B cell (primary cell): Measurements from ENCODE around the gene CBX2. TPM values are rescaled to one million over a fixed set of nuclear protein-coding genes. Genes with fewer than 3 reads are reported as not detected.

ENCODE experiments used
- ATAC-seq: fragments of 200-7000 bp; cut with Tn5 transposase; one replicate; pipeline ENCODE4 v1.10.0; 2021; ENCODE audit warnings: low read depth, mild to moderate bottlenecking, moderate number of reproducible peaks, moderate library complexity
- CTCF ChIA-PET: fragments of 350-600 bp; sonication (Branson Sonifier 250); formaldehyde crosslinking; loops from one replicate; lab custom pipeline; 2021; ENCODE audit warnings: antibody characterized with exemption, inconsistent platforms; lab: Charles Lee
- POLR2A ChIA-PET: fragments of 350-600 bp; sonication (Branson Sonifier 250); formaldehyde crosslinking; loops from one replicate; lab custom pipeline; 2021; ENCODE audit warnings: antibody characterized with exemption; lab: Charles Lee
- DNase-seq: peaks from one replicate; pipeline ENCODE4 v3.0.0; 2013
- H2AFZ ChIP-seq: 2 replicates; pipeline ENCODE4 v1.6.1; 2012; ENCODE audit warnings: mild to moderate bottlenecking, low read depth, low read length; ENCODE audit not compliant: insufficient read depth, poor library complexity, severe bottlenecking
- H3K27ac ChIP-seq, 2 donors: 1 replicate in 1 of 2; 2 replicates in 1 of 2; pipeline ENCODE4 v1.5.1; 2012 to 2013; ENCODE audit warnings: low read length in 2 of 2, mild to moderate bottlenecking in 2 of 2, moderate library complexity in 1 of 2
- H3K27me3 ChIP-seq, 4 experiments: fragments of 200-600 bp in 1 of 4; sonication (generic) in 1 of 4; replicated peaks in 1 of 4; 1 replicate in 2 of 4; 2 replicates in 2 of 4; pipeline versions ENCODE4 v1.6.1 to v1.7.0; 2013 to 2016; ENCODE audit warnings: low read length in 3 of 4, mild to moderate bottlenecking in 2 of 4, mixed read lengths in 1 of 4, moderate library complexity in 1 of 4; ENCODE audit not compliant: insufficient read depth in 4 of 4, control insufficient read depth in 3 of 4; ENCODE audit errors: control extremely low read depth in 1 of 4
- H3K36me3 ChIP-seq, 2 experiments: replicated peaks in 1 of 2; 1 replicate in 1 of 2; 2 replicates in 1 of 2; pipeline versions ENCODE4 v1.6.1 to v1.7.1; 2013; ENCODE audit warnings: low read length in 1 of 2; ENCODE audit not compliant: insufficient read depth in 2 of 2, control insufficient read depth in 1 of 2; ENCODE audit errors: control extremely low read depth in 1 of 2, extremely low read depth in 1 of 2
- H3K4me1 ChIP-seq, 2 donors: fragments of 200-600 bp in 1 of 2; sonication (generic) in 1 of 2; 1 replicate in 1 of 2; 2 replicates in 1 of 2; pipeline versions ENCODE4 v1.5.1 to v1.6.1; 2013 to 2017; ENCODE audit warnings: low read length in 2 of 2; ENCODE audit not compliant: control insufficient read depth in 2 of 2, insufficient read depth in 2 of 2
- H3K4me2 ChIP-seq: replicated peaks from 2 replicates; pipeline ENCODE3; 2012; ENCODE audit warnings: mild to moderate bottlenecking, low read depth, low read length; ENCODE audit not compliant: poor library complexity, severe bottlenecking
- H3K4me3 ChIP-seq, 5 experiments: fragments of 200-600 bp in 1 of 5; sonication (generic) in 1 of 5; 1 replicate in 3 of 5; 2 replicates in 2 of 5; pipeline versions ENCODE4 v1.5.1 to v1.7.0; 2011 to 2016; ENCODE audit warnings: low read length in 4 of 5, mild to moderate bottlenecking in 4 of 5, low read depth in 2 of 5, control low read depth in 1 of 5, moderate library complexity in 1 of 5; ENCODE audit not compliant: insufficient read depth in 1 of 5; ENCODE audit errors: control extremely low read depth in 1 of 5, extremely low read depth in 1 of 5
- H3K79me2 ChIP-seq: fragments of 200-600 bp; sonication (generic); one replicate; pipeline ENCODE4 v1.6.0; 2016; ENCODE audit warnings: low read length; ENCODE audit not compliant: control insufficient read depth, insufficient read depth
- H3K9ac ChIP-seq: fragments of 200-600 bp; sonication (generic); 2 replicates; pipeline ENCODE4 v1.6.1; 2017; ENCODE audit warnings: mild to moderate bottlenecking, low read length, moderate library complexity
- H3K9me3 ChIP-seq, 3 donors: one replicate each; pipeline versions ENCODE4 v1.6.1 to v1.7.1; 2013; ENCODE audit warnings: low read length in 2 of 3; ENCODE audit not compliant: control insufficient read depth in 2 of 3, insufficient read depth in 1 of 3; ENCODE audit errors: control extremely low read depth in 1 of 3
- H4K20me1 ChIP-seq: 2 replicates; pipeline ENCODE4 v1.6.0; 2012; ENCODE audit warnings: mild to moderate bottlenecking, low read length; ENCODE audit not compliant: insufficient read depth, control insufficient read depth, poor library complexity, severe bottlenecking
- H3K27ac Mint-ChIP-seq: one replicate; pipeline ENCODE4 v1.8.0; 2021; ENCODE audit warnings: mixed read lengths
- H3K27me3 Mint-ChIP-seq: one replicate; pipeline ENCODE4 v1.8.0; 2021; ENCODE audit warnings: mixed read lengths
- H3K4me1 Mint-ChIP-seq: one replicate; pipeline ENCODE4 v1.8.0; 2021; ENCODE audit warnings: mixed read lengths
- H3K4me3 Mint-ChIP-seq: one replicate; pipeline ENCODE4 v1.8.0; 2021; ENCODE audit warnings: mixed read lengths
- H3K9me3 Mint-ChIP-seq: one replicate; pipeline ENCODE4 v1.8.0; 2022; ENCODE audit warnings: mixed read lengths; ENCODE audit not compliant: insufficient read depth
- CTCF ChIP-seq: fragments of 200-600 bp; IDR thresholded peaks from one replicate; pipeline ENCODE4 v1.8.0; 2022; ENCODE audit warnings: antibody characterized with exemption, mild to moderate bottlenecking
- EZH2 ChIP-seq: IDR thresholded peaks from 2 replicates; pipeline ENCODE4 v1.6.1; 2012; ENCODE audit warnings: borderline replicate concordance, low read depth, mild to moderate bottlenecking, moderate library complexity, low read length; ENCODE audit not compliant: insufficient read depth, poor library complexity, severe bottlenecking
- WGBS: methylation state at CpG from one replicate; pipeline ENCODE4 v1.1.5; 2013; ENCODE audit warnings: missing lambda C conversion rate; ENCODE audit not compliant: insufficient coverage; 5-methylcytosine and 5-hydroxymethylcytosine counted together
- intact Hi-C: fragments of 100-400 bp; cut with micrococcal nuclease; formaldehyde crosslinking; loops from one replicate; pipeline ENCODE4 v1.10.0; 2022
- polyA plus RNA-seq: library from polyadenylated mRNA; depleted of rRNA; stranded (reverse); fragments of >200 nt; gene quantifications from 2 replicates; pipeline ENCODE4 v1.2.3, GENCODE V29; 2012
- total RNA-seq, 2 donors: library from RNA; stranded (reverse); fragments of 120-200 nt in 1 of 2; gene quantifications; 1 replicate in 1 of 2; 2 replicates in 1 of 2; pipeline versions ENCODE4 v1.2.3 to v1.2.4, GENCODE V29; 2013 to 2022

The CBX2 gene
- total and polyA plus RNA-seq, 2 donors (not counting 1 experiment from before 2014, with no cell fraction given) = 0.10 to 0.47 TPM

- DNase-seq (no peak), ATAC-seq (no peak)
- intact Hi-C loops = no loop called here
- H3K4me1 ChIP-seq = peaks cover 9% of the 10 kb centered on the region in 2 donors
- peak overlapping the region; percentile 34 for H3K4me2 ChIP-seq
- CTCF ChIA-PET = interaction anchor here (0.8 to 1.5 kb wide), 3 partner anchors 10 to 19 kb away, joined by 3 read pairs; no protein-coding TSS in a partner anchor
- no peaks in the 10 kb centered on the region for H3K36me3 ChIP-seq
- TF ChIP-seq EZH2 (no peak), CTCF (no peak)
- H3K79me2 ChIP-seq = no peaks in the 10 kb centered on the region
- WGBS = 15% methylated on average over 9 of the region's 11 CpGs
- Mint-ChIP-seq H3K4me3 (no peak overlapping the region), H3K9me3 (no peaks in the 10 kb centered on the region), H3K4me1 (peaks cover 16% of the 10 kb centered on the region), H3K27ac (no peak overlapping the region), H3K27me3 (peaks cover 29% of the 10 kb centered on the region)
- no peak overlapping the region for H2AFZ ChIP-seq
- peaks cover 0 to 17% (median 0%) of the 10 kb centered on the region in 4 experiments for H3K27me3 ChIP-seq
- H3K27ac ChIP-seq = no peak overlapping the region
- peaks cover 0 to 3% (median 0%) of the 10 kb centered on the region in 3 donors for H3K9me3 ChIP-seq
- no peak overlapping the region for H3K9ac ChIP-seq
- POLR2A ChIA-PET = no interaction called here
- no peak overlapping the region for H3K4me3 ChIP-seq
- H4K20me1 ChIP-seq = peaks cover 9% of the 10 kb centered on the region
Measured at GRCh38 chr17:79826204-79826680, 48.3 kb downstream of the CBX2 start.

- Histone ChIP-seq H3K4me2 (no peak overlapping the region), H3K79me2 (no peaks in the 10 kb centered on the region), H3K9ac (no peak overlapping the region), H4K20me1 (peaks cover 17% of the 10 kb centered on the region), H3K27me3 (peaks cover 0 to 11% (median 0%) of the 10 kb centered on the region in 4 experiments), H3K36me3 (no peaks in the 10 kb centered on the region), H2AFZ (no peak overlapping the region), H3K4me1 (peaks cover 9 to 13% of the 10 kb centered on the region in 2 donors), H3K27ac (no peak overlapping the region), H3K9me3 (peaks cover 0 to 3% (median 0%) of the 10 kb centered on the region in 3 donors), H3K4me3 (no peak overlapping the region)
- Mint-ChIP-seq H3K9me3 (no peaks in the 10 kb centered on the region), H3K4me3 (no peak overlapping the region), H3K27me3 (peaks cover 26% of the 10 kb centered on the region), H3K27ac (peak overlapping the region; percentile 20), H3K4me1 (peaks cover 18% of the 10 kb centered on the region)
- intact Hi-C loops = no loop called here
- ChIA-PET CTCF (no interaction called here), POLR2A (no interaction called here)
- TF ChIP-seq CTCF (no peak), EZH2 (no peak)
- DNase-seq (no peak), ATAC-seq (no peak)
- WGBS = 90% methylated on average over 23 of the region's 26 CpGs
Measured at GRCh38 chr17:79826841-79827578, 49.1 kb downstream of the CBX2 start.
